Measurements from ENCODE around the gene DEDD. TPM values are rescaled to one million over a fixed set of nuclear protein-coding genes. Genes with fewer than 3 reads are reported as not detected.

DEDD gene
- total and polyA plus RNA-seq, 2 of the 13 experiments (the other 11 are each of a cell fraction or from before 2014, with no cell fraction given) = 12.6 to 27.8 TPM

- TF ChIP-seq GPBP1L1 (CRISPR knock-in tag; IDR thresholded peaks at IDR 0.05) (no peak), THRA (CRISPR knock-in tag; IDR thresholded peaks at IDR 0.05; ENCODE audit: borderline replicate concordance) (no peak; the same call in 1 of the 2 replicates), ZBTB49 (CRISPR knock-in tag; IDR thresholded peaks at IDR 0.05; ENCODE audit: borderline replicate concordance) (no peak), IRF2 (CRISPR knock-in tag; IDR thresholded peaks at IDR 0.05) (peak; percentile 62; the same call in 1 of the 2 replicates), TBX3 (IDR thresholded peaks at IDR 0.05; ENCODE audit: borderline replicate concordance) (no peak), GRHL1 (CRISPR knock-in tag; conservative IDR thresholded peaks at IDR 0.05) (no peak), ZC3H4 (CRISPR knock-in tag; IDR thresholded peaks at IDR 0.05; ENCODE audit: borderline replicate concordance) (no peak), ZNF235 (CRISPR knock-in tag; IDR thresholded peaks at IDR 0.05; ENCODE audit: borderline replicate concordance) (no peak), ZNF580 (CRISPR knock-in tag; IDR thresholded peaks at IDR 0.05; ENCODE audit: borderline replicate concordance, low read depth) (no peak), ETV6 (CRISPR knock-in tag; conservative IDR thresholded peaks at IDR 0.05) (peak; percentile 79), ZNF616 (CRISPR knock-in tag; IDR thresholded peaks at IDR 0.05; ENCODE audit: low read depth) (no peak), GFI1 (CRISPR knock-in tag; IDR thresholded peaks at IDR 0.05; ENCODE audit: borderline replicate concordance) (no peak; the same call in 1 of the 2 replicates), BRD4 (CRISPR knock-in tag; IDR thresholded peaks at IDR 0.05) (peak; percentile 71; the same call in 1 of the 2 replicates), HDAC2 (CRISPR knock-in tag; IDR thresholded peaks at IDR 0.05) (peak; percentile 45; the same call in 1 of the 2 replicates), TCF12 (IDR thresholded peaks at IDR 0.05) (no peak), TCF12 (CRISPR knock-in tag; IDR thresholded peaks at IDR 0.05) (0 out of 2 replicates have a peak, but pooled peaks have one; percentile 34), ZNF12 (CRISPR knock-in tag; IDR thresholded peaks at IDR 0.05) (0 out of 2 replicates have a peak, but pooled peaks have one; percentile 16), HOXA9 (CRISPR knock-in tag; IDR thresholded peaks at IDR 0.05; ENCODE audit: borderline replicate concordance) (0 out of 2 replicates have a peak, but pooled peaks have one; percentile 43), MXI1 (IDR thresholded peaks at IDR 0.05; ENCODE audit: borderline replicate concordance, low read depth, low read length) (peak; percentile 66; the same call in 1 of the 3 replicates), PHF5A (CRISPR knock-in tag; IDR thresholded peaks at IDR 0.05; ENCODE audit: low read depth, unreplicated experiment) (no peak), ZNF891 (CRISPR knock-in tag; IDR thresholded peaks at IDR 0.05) (peak; percentile 87), SRSF4 (IDR thresholded peaks at IDR 0.05; ENCODE audit: low read depth, low read length, poor library complexity, severe bottlenecking) (no peak), DMAP1 (CRISPR knock-in tag; IDR thresholded peaks at IDR 0.05) (peak; percentile 88)
Measured at GRCh38 chr1:161117759-161118581, 14.5 kb downstream of the DEDD start, which contains the start of the genes NIT1 and PFDN2 (continued).

Data from HepG2 (cell line).